CD4-positive, alpha-beta T cell treated with Interleukin-17A for 1 hour (primary cell): ENCODE results near the gene RABGAP1.

Source experiments
- DNase-seq: peaks from one replicate; pipeline ENCODE4 v3.0.0-alpha.2; 2020

RABGAP1 gene

GRCh38 chr9:123016631-123017030, 75.8 kb downstream of the RABGAP1 start:
- DNase-seq: no peak

- DNase-seq: no peak
Measured at GRCh38 chr9:123020796-123021195, 80.0 kb downstream of the RABGAP1 start.

- no peak for DNase-seq
Measured at GRCh38 chr9:123026425-123026824, 85.6 kb downstream of the RABGAP1 start.

GRCh38 chr9:123027517-123027916, 86.7 kb downstream of the RABGAP1 start:
- DNase-seq: no peak

GRCh38 chr9:123028136-123028535, 87.3 kb downstream of the RABGAP1 start:
- DNase-seq: no peak

GRCh38 chr9:123028973-123029372, 88.2 kb downstream of the RABGAP1 start:
- DNase-seq: no peak

GRCh38 chr9:123031963-123032362, 91.1 kb downstream of the RABGAP1 start:
- no peak for DNase-seq

- DNase-seq: no peak
Measured at GRCh38 chr9:123033352-123033751, 92.5 kb downstream of the RABGAP1 start, which contains the start of gene GPR21. GPR21 (plus strand) TSS chr9:123033667; CDS start chr9:123034567, 900 bp downstream.

GRCh38 chr9:123033864-123034601, 93.2 kb downstream of the RABGAP1 start:
- no peak for DNase-seq

- DNase-seq: no peak
Measured at GRCh38 chr9:123034881-123035510, 94.2 kb downstream of the RABGAP1 start.

- DNase-seq: no peak
Measured at GRCh38 chr9:123035791-123036190, 95.0 kb downstream of the RABGAP1 start.

GRCh38 chr9:123036893-123037545, 96.2 kb downstream of the RABGAP1 start:
- no peak for DNase-seq

GRCh38 chr9:123039617-123040219, 98.9 kb downstream of the RABGAP1 start:
- DNase-seq: no peak

- DNase-seq: no peak
Measured at GRCh38 chr9:123040801-123041200, 100.0 kb downstream of the RABGAP1 start.

GRCh38 chr9:123041489-123041888, 100.7 kb downstream of the RABGAP1 start:
- DNase-seq: no peak

GRCh38 chr9:123043081-123043939, 102.5 kb downstream of the RABGAP1 start:
- DNase-seq: no peak

GRCh38 chr9:123044586-123044985, 103.8 kb downstream of the RABGAP1 start:
- DNase-seq: no peak

GRCh38 chr9:123046406-123047195, 105.8 kb downstream of the RABGAP1 start:
- DNase-seq: no peak

GRCh38 chr9:123048748-123049147, 107.9 kb downstream of the RABGAP1 start:
- DNase-seq: no peak

- DNase-seq: no peak
Measured at GRCh38 chr9:123049589-123050222, 108.9 kb downstream of the RABGAP1 start.

- no peak for DNase-seq
Measured at GRCh38 chr9:123053046-123053445, 112.2 kb downstream of the RABGAP1 start.
